GM18907 (cell line): ENCODE measurements around the gene FOXC2.
"Not testable (repeated sequence)": the region's sequence is repeated elsewhere in the genome, so short reads cannot be mapped to it uniquely, and the experiment has no call there.

Experiments used
- ATAC-seq: cut with Tn5 transposase; IDR thresholded peaks from one replicate; pipeline ENCODE4 v1.9.1; 2021; ENCODE audit warnings: mild to moderate bottlenecking, moderate library complexity; ENCODE audit not compliant: unreplicated experiment

FOXC2 gene

DNA sequence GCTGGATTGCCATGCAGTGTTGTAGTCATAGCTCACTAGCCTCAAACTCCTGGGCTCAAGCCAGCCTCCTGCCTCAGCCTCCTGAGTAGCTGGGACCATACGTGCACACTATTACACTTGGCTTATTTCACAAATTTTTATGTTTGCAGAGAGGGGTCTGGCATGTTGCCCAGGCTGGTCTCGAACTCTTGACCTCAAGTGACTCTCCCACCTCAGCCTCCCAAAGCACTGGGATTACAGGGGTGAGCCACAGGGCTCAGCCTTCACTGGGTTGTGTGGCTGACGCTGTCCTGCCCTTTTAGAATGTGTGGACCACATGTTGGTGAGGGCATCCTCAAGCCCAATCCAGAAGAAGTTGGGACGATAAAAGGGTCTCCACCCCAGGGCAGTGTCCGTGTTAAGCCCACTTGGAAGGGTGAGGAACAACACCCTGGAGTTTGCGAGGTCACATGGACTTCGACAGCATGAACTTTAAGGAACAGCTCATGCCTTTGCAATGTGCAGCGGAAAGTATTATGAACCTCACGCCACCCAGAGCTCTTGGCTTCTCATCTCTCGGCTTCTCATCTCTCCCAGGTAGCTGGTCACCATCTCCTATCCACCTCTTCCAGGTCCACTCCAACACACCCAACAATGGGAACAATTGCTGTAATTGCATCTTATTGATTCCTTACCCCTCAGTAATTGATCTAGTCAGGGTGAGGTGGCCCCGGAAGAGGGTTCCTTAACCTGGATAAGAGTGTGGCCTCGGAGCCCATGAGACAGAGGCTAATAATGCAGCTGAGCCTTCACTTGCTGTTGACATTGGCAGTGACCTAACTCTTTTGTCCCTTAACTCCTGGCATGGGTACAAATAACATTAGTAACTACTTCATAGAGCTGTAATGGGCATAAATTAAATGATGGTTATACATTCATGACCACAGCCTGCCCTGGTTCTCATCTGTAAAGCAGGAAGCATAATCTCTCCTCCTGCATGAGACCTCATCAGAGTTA is 18.4 kb downstream of the FOXC2 start:
- no peak for ATAC-seq

DNA sequence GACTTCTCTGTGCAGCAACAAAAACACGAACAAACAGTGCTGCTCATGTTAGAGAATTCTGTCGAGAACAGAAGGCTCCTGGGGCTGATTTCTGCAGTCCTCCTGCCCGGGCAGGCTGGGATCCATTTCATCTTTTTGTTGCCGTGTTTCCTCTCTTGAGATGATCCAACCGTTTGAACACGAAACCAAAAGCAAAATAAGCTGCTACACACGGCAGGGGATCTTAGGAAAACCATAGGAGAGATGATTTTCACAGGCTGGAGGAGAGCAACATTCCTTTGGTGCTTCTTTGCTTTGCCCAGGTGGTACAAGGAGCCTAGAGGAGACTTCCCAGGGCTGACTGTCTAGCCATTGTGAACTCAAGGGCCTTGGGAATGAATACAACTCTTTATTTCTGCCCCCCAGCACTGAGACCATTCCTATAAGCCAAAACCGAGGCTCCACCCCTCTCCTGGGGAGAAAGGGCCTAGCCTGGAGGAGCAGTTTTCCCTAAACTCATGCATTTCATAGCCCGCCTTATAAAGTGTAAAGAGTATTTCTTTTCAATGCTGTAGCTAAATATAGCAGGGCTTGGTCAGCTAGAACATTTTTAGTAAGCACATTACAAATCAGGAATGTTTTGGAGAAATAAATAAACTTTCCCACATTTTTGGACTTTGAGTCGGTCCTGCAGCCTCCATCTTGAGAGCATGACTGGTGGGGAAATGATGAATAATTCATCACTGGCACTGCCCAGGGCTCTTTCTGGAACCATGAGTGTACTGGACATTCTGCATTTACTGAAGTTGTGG is 19.4 kb downstream of the FOXC2 start:
- no peak for ATAC-seq

DNA sequence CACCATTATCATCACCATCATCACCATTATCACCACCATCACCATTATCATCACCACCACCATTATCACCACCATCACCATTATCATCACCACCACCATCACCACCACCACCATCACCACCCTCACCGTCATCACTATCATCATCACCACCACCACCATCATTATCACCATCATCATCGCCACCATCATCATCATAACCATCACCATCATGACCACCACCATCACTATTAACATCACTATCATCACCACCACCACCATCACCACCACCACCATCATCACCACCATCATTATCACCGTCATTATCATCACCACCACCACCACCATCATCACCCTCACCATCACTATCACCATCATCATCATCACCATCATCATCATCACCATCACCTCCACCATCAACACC is 20.9 kb downstream of the FOXC2 start:
- no peak for ATAC-seq

DNA sequence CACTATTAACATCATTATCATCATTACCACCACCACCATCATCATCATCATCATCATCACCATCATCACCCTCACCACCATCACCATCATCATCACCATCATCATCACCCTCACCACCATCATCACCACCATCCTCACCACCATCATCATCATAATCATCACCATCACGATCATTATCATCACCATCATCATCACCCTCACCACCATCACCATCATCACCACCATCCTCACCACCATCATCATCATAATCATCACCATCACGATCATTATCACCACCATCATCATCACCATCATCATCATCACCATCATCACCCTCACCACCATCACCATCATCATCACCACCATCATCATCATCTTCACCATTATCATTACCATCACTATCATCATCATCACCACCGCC is 21.3 kb downstream of the FOXC2 start:
- not testable (repeated sequence) for ATAC-seq

DNA sequence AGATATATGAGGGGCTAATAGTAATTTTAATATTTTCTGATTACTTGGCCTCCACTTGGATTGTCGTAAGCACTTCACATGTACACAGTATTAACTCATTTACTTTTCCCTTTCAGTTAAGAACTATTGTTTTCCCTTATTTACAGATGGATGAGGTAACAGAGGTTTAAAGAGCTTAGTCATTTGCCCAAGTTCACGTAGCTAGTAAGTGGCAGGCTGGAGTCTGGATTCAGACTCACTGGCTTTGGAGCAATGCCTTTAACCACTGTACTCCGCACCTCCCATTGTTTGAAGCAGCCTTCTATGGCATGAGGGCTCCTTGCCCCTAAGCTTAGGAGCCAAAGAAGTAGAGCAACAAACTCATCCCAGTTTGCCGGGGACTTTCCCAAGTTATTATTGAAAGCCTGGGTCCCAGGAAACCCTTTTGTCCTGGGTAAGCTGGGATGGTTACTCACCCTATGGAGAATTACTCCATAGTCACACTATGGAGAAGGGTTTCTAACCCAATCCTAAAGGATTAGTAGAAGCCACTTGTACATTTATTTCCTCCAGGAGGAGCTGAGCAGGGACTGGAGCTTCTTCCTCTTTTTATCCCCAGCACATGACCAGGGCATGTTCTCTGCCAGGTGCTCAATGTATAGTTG is 24.0 kb downstream of the FOXC2 start:
- no peak for ATAC-seq

DNA sequence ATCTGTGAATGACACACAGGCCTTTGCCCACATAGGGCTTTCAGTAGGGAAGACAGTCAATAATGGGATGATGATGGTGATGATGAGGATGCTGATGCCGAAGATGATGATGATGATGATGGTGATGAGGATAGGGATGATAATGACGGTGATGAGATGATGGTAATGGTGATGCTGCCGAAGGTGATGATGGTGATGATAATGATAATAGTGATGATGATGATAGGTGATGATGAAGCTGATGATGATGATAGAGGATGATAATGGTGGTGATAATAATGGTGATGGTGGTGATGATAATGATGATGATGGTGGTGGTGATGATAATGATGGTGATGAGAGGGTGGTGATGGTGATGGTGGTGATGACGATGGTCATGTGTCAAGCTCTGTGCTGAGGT is 24.6 kb downstream of the FOXC2 start:
- no peak for ATAC-seq

DNA sequence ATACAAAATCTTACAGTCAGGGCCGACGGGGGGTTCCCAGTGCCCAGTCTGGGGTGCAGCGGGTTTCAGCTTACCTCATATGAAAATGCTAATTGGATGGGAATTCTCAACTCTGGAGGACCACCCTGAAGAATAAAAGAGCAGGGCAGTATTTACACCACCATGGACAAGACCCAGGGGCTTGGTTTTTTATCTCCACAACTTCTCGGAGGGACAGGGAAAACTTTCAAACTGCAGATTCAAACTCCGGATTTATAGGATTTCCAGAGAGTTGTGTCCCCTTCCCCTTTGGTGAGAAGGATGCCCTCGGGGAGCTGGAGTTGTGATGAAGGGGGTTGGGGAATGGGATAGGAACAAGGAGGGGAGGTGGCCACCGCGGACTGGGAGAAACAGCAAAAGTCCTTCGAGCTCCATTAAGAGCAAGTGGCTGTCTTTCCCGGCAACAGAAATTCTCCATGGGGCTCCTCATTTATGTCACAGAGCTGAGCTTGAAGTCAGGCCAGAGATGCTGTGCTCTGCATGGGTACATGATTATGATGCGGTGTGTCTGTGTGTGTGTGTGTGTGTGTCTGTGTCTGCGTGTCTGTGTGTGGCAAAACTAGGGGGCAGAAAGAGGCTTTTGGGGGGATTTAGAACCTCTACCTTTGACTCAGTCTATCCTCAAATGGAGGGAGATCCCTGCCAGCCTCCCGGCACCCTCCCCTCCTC is 27.4 kb downstream of the FOXC2 start:
- ATAC-seq = no peak

DNA sequence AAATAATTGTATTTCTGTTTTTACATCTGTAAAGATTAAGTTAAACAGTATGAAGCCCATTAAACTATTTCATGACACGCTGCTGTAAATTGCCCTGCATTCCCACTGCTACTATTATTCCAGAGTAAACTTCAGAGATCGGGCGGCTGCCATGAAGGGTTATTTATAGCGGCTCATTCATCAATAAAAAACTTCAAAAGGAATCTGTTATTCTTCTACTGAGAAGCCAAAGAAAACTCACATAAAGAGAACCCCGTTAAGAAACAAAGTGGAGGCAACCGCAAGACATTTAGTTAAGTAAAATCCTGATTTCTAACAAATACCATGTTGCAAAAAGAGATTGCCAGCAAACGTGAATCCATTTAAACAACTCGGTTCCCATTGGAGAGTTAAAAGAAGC is 28.1 kb downstream of the FOXC2 start:
- no peak for ATAC-seq

DNA sequence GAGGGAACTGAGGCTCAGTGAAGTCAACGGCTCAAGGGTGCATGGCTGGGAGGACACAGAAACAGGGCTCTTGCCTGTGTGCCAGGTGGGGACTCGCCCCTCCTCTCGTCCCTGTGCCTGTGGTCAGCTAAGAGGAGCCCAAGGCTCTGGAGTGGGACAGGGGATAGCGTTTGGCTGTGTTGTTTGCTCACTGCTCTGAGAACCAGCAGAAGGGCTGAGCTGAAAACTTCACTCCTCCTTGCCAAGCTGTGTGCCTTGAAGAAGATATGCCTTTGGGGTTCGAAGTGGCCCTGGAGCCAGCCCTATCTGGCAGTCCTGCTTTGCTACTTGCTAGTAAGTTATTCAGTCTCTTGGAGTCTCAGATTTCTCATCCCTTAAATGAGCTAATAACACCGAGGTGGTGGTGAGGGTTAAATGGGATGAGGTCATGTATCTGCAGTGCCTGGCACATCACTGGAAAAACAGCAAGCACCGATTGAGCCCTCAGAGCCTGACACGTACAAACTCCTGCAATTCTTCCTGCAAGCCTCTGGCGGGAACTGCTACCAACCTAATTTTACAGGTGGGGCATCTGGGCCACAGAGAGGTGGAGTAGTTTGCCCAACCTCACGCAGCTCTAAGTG is 29.5 kb downstream of the FOXC2 start:
- no peak for ATAC-seq

DNA sequence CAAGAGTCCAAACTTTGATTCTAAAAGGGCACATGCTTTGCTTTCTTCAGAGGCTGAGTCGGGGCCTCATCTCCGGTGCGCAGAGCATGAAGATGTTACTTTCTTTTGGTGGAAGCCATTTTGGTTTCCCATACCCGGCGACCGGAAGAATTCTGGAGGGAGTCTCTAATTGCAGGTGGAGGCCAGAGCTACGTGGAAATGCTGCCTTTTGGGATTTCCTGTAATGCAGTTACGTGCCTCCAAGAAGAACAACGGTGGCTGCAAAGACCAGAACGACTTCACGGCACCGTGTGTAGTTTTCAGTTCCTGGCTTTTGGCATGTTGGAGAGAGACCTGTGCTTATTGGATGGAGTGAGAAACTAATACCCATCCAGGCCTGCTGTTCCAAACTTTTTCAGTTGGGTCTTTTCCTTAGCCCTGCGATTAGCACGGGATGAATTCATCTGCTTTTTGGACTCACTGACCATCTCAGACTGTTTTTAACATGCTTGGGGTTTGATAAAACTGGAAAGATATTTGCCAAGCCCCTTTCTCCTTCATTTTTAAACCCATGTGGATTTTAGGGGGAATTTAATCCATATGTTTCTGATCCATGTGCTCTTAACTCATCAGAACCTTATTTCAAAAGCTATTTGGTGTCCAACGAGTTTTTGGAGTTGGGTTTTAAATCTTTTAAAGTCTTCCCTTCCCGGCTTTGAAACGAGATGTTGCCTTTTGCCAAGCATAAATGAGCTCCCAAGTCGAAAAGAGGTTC is 30.7 kb downstream of the FOXC2 start:
- no peak for ATAC-seq

DNA sequence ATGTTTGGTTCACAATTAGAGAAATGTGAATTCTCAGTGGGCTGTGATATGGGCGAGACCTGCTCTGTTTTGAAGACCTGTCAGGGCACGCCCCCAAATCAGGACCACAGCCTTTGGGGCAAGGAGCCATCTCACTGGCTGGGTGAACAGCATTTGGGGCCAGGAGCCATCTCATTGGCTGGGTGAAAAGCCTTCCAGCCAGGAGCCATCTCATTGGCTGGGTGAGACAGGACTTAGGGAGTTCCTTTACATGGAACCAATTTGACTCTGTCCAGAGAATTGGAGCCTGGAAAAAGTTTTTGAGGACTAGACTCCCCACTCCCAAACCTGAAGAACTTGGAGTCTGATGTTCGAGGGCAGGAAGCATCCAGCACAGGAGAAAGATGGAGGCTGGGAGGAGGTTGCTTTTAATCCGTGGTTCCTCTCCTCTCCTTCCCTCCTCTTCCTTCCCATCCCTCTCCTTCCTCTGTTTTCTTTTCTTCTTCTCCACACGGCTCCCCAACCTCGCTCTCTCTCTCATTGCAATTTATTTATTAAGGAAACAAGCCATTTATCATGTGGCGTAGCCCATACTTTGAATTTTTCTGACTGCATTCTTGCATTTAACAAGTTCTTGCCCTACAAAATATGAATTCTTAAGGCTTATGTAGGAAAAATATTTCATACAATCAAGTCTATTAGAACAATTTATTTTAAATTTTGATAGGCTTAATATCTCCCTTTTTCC is 31.4 kb downstream of the FOXC2 start:
- ATAC-seq = no peak

DNA sequence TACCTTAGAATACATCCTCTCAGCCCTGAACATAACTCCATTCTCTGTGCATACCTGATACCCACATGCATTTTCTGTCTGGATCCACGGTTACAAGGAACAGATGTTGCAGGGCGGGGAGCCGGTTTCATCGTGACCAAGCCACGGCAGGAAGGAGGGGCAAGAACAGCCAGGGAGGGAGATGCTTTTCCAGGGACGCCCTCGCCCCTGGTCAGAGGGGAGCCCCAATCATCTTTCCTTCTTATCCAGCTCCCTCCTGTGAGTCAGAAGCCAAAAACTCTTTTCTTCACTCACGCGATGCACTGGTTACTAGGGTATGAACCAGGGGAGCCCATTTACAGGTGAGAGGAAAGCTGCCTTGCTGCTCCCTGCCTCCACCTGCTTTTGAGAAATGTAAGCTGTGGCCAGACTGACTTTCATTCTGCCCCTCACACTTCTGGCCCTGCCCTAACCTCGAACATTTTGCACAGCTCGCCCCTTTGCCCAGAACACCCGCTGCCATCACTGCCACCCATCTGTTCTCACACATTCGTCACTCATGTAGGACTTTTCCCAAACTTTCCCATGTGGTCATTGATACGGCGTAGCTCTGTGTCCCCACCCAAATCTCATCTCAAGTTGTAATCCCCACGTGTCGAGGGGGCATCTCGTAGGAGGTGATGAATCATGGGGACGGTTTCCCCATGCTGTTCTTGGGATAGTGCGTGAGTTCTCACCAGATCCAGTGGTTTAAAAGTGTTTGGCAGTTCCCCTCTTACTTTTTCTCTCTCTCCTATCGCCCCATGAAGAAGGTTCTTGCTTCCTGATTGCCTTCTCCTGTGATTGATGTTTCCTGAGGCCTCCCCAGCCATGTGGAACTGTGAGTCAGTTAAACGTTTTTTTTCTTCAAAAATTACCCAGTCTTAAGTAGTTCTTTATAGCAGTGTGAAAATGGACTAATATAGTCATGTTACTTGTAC is 32.3 kb downstream of the FOXC2 start:
- no peak for ATAC-seq

DNA sequence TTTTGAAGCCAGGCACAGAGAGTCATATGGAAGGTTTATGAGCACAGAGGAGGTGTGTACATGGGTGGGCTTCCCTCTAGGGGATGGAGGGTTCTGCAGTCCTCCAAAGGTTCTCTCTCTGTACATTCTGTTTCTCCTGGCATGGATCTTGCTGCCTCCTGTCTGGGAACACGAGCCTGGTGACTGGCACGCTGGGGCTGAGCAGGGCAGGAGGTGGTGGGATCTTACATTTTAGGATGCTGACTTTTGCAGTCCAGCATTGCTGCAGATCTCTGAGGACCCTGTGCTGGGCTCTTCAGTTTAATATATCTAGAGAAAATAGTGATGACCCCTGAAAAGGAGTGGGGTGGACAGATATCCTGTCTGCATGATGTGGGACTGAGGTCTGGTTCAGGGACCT is 34.7 kb downstream of the FOXC2 start:
- ATAC-seq = no peak

DNA sequence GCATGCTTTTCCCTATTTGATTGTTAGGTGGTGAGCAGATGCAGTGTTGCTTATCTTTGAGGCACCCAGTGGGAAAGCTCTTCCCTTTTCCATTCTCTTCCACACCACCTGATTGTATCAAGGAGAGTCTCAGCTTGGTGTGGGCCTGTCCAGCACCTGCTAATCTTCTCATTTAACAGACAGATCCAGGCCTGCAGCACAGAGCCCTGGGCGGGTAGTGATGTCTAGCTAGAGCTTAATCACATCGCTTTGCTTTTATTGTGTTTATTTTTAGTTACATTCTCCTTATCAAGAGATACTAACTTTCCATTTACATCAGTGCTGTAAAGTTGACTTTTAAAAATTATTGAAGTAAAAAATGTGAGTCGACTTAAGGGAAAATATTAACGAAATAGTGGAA is 35.9 kb downstream of the FOXC2 start:
- ATAC-seq = no peak

DNA sequence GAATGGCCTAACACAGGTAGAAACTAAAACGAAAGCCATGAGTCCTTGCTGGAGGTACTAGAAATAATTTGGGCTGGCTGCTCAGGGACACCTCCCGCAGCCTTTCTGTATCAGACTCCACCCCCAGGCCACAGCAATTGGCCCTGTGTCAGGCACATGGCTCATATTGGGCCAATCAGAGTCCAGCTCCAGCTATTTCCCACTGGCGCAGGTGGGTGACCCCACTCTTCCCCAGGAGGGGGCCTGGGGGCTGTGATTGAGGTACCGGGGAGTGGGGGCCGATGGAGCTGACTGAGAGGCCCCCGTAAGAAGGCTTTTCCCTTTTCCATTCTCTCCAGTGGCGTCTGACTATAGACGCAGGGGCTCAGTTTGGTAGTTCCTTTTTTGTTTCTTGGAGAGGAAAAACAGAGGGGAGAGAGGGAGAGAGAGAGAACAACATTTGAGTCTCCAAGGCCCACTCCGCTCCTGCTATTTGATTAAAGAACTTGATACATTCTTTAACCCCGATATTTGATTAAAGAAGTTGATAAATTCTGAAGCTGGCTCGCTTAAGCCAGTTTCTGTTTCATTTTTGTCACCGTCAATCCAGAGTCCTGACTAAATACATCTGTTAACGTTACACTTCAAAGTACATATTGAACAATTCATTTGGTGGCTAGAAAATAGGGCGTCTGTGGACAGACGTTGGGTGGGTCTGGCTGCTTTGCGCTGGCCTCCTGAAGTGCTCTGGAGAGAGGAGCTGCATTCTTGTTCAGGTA is 38.0 kb downstream of the FOXC2 start:
- ATAC-seq = peak; percentile 76

DNA sequence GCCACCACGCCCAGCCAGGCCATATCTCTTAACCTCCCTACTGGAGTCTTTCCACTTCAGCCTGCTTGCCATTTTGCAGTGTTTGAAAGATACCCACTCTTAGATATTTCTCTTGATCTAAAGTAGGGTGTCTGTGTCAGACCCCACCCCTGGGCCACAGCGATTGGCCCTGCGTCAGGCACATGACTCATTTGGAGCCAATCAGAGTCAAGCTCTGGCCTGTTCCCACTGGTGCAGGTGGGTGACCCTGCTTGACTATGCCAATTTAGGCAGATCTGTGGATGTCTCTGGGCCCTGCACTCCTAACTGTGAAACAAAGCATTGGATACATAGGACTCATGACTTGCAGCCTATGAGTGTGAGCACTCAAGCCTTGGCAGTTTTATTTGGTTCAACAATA is 39.3 kb downstream of the FOXC2 start:
- no peak for ATAC-seq

DNA sequence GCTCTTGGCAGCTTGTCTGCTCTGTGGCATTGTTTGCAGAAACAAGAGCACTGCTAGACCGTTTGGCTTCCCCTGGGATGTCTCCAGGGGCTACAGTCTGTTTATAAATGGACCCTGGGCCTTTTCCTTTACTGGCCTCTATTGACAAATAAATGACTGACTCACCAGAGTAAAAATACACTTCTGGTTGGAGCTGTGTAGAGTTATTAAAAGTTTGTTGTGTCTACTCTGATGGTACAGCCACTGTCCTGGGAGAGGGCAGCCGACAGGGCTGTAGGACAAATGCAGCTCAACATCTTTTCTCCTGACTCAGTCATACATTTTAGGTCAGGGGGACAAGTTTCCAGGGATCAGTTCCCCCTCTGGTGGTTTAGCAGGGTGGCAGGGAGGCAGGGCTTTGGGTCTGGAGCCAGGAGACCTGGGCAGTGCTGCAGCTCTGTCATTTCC is 41.7 kb downstream of the FOXC2 start:
- ATAC-seq = no peak
